Thyroid gland (tissue), 4 donors: ENCODE measurements around the gene ACSS1.

Experiments
- CTCF ChIP-seq, 6 experiments: fragments of 200-600 bp in 3 of 6; fragments of 450-650 bp in 3 of 6; sonication (generic) in 3 of 6; IDR thresholded peaks; one replicate each; pipeline ENCODE4 v1.5.1; 2016 to 2019; ENCODE audit warnings: antibody characterized with exemption in 6 of 6, mild to moderate bottlenecking in 2 of 6, inconsistent platforms in 1 of 6, moderate library complexity in 1 of 6
- POLR2A ChIP-seq, 2 donors: fragments of 450-650 bp; IDR thresholded peaks; one replicate each; pipeline ENCODE4 v1.6.1; 2017; ENCODE audit warnings: antibody characterized with exemption in 2 of 2, mild to moderate bottlenecking in 2 of 2, moderate library complexity in 1 of 2

DNA sequence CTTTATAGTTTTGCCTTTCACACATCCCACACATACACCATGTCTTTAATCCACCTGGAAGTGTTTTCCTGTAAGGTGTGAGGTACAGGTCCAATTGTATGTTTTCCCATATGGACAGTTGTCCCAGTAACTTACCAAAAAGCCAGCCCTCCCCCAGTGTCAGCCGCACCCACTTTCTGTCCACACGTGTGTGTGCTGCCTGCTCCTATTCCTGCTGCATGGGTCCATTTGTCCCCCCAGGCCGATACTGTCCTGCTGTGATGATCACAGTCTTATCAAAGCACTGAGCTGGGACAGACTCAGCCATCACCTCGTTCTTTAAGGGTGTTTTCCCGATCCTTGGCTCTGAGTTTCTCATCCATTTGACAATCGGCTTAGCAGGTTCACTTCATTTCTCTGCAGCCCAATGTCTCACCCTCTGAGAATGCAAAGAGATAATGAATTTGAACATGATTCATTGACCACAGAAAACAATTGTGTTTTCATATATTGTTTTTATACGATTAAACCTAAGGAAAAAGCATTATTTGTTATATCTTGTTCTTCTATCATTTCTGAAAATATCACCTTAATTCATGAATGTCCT lies 14.4 kb upstream of the ACSS1 start:
- TF ChIP-seq CTCF (IDR thresholded peaks at IDR 0.05): no peak
- TF ChIP-seq POLR2A (IDR thresholded peaks at IDR 0.05): no peak
